Measurements from ENCODE around the gene SLC6A5.
A peak's percentile ranks its signal among the peaks of the same experiment; 100 is the strongest.

Gene SLC6A5

GRCh38 chr11:20604295-20604803, 4.9 kb downstream of the SLC6A5 start:
- TF ChIP-seq, protein P1, sequence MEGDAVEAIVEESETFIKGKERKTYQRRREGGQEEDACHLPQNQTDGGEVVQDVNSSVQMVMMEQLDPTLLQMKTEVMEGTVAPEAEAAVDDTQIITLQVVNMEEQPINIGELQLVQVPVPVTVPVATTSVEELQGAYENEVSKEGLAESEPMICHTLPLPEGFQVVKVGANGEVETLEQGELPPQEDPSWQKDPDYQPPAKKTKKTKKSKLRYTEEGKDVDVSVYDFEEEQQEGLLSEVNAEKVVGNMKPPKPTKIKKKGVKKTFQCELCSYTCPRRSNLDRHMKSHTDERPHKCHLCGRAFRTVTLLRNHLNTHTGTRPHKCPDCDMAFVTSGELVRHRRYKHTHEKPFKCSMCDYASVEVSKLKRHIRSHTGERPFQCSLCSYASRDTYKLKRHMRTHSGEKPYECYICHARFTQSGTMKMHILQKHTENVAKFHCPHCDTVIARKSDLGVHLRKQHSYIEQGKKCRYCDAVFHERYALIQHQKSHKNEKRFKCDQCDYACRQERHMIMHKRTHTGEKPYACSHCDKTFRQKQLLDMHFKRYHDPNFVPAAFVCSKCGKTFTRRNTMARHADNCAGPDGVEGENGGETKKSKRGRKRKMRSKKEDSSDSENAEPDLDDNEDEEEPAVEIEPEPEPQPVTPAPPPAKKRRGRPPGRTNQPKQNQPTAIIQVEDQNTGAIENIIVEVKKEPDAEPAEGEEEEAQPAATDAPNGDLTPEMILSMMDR (conservative IDR thresholded peaks at IDR 0.05; ENCODE audit: low read length) = no peak
- no peak overlapping the region for H3K4me3 ChIP-seq (ENCODE audit: low read length)
- no peak for DNase-seq (ENCODE audit: low read depth)

GRCh38 chr11:20604864-20605601, 5.6 kb downstream of the SLC6A5 start:
- H3K4me3 ChIP-seq (ENCODE audit: low read length) = no peak overlapping the region
- no peak for DNase-seq (ENCODE audit: low read depth)
- TF ChIP-seq, protein P1 (conservative IDR thresholded peaks at IDR 0.05; ENCODE audit: low read length) = no peak

GRCh38 chr11:20605602-20606091, 6.2 kb downstream of the SLC6A5 start:
- no peak overlapping the region for H3K4me3 ChIP-seq (ENCODE audit: low read length)
- DNase-seq (ENCODE audit: low read depth) = no peak
- TF ChIP-seq, protein P1 (conservative IDR thresholded peaks at IDR 0.05; ENCODE audit: low read length) = no peak

- TF ChIP-seq, protein P1 (conservative IDR thresholded peaks at IDR 0.05; ENCODE audit: low read length) = no peak
- no peak for DNase-seq (ENCODE audit: low read depth)
- no peak overlapping the region for H3K4me3 ChIP-seq (ENCODE audit: low read length)
Observed at GRCh38 chr11:20608934-20609333, 9.5 kb downstream of the SLC6A5 start.

- H3K4me3 ChIP-seq (ENCODE audit: low read length) = peak overlapping the region; percentile 35
- TF ChIP-seq, protein P1 (conservative IDR thresholded peaks at IDR 0.05; ENCODE audit: low read length) = peak; percentile 89
- DNase-seq (ENCODE audit: low read depth) = peak; percentile 51
Observed at GRCh38 chr11:20609727-20610707, 10.6 kb downstream of the SLC6A5 start.

DNA sequence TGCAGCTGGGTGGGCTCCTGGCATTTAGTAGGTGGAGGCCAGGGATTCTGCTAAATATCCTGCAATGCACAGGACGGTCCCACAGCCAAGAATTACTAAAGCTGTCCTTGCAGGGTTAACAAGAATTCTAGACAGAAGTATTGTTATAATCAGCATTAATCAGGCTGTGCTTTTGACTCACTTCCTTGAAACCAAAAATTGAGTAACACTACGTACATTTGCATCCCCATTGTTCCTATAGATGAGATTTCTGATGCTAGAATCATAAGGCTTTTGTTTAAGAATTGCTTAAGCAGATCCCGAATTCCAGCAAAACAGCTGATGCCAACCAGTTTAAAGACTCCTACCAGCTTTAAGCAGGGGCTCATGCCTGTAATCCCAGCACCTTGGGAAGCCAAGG, 11.4 kb downstream of the SLC6A5 start:
- H3K4me3 ChIP-seq (ENCODE audit: low read length) = no peak overlapping the region
- TF ChIP-seq, protein P1 (conservative IDR thresholded peaks at IDR 0.05; ENCODE audit: low read length) = no peak
- no peak for DNase-seq (ENCODE audit: low read depth)

All from AG10803 (cell line).